GM12891 (cell line): ENCODE results near the gene CEP43.
"Not testable (repeated sequence)": the region's sequence is repeated elsewhere in the genome, so short reads cannot be mapped to it uniquely, and the experiment has no call there.

Experiments
- POLR2AphosphoS5 ChIP-seq: IDR thresholded peaks from 2 replicates; pipeline ENCODE4 v1.6.1; 2011; ENCODE audit warnings: low read depth, low read length, control low read depth
- TAF1 ChIP-seq: IDR thresholded peaks from 2 replicates; pipeline ENCODE4 v1.6.1; 2011; ENCODE audit warnings: low read depth, low read length, control low read depth

GRCh38 chr6:166950892-166951669 is 48.1 kb upstream of the CEP43 start:
- TF ChIP-seq POLR2AphosphoS5, TAF1: not testable (repeated sequence)
